Activated CD4-positive, CD25-positive, alpha-beta regulatory T cell (primary cell): ENCODE data around the gene SRPK2.
"Not testable (repeated sequence)": the region's sequence is repeated elsewhere in the genome, so short reads cannot be mapped to it uniquely, and the experiment has no call there.

Source experiments
- DNase-seq, 4 experiments: peaks; one replicate each; lab custom pipeline; 2025; lab: John Stamatoyannopoulos, UW

SRPK2 gene

GRCh38 chr7:105224884-105225651 is 163.7 kb downstream of the SRPK2 start:
- DNase-seq, result no peak

- DNase-seq, result no peak
Measured at GRCh38 chr7:105222953-105223352, 165.8 kb downstream of the SRPK2 start.

- DNase-seq, result no peak
Measured at GRCh38 chr7:105219771-105220160, 169.0 kb downstream of the SRPK2 start.

- no peak for DNase-seq
Measured at GRCh38 chr7:105218939-105219770, 169.6 kb downstream of the SRPK2 start.

- no peak for DNase-seq
Measured at GRCh38 chr7:105218215-105218614, 170.5 kb downstream of the SRPK2 start.

GRCh38 chr7:105216786-105217185 is 171.9 kb downstream of the SRPK2 start:
- no peak for DNase-seq

- no peak for DNase-seq
Measured at GRCh38 chr7:105215821-105216220, 172.9 kb downstream of the SRPK2 start.

- no peak for DNase-seq
Measured at GRCh38 chr7:105215182-105215581, 173.5 kb downstream of the SRPK2 start.

GRCh38 chr7:105213611-105214010 is 175.1 kb downstream of the SRPK2 start:
- DNase-seq, result no peak

- DNase-seq, result no peak
Measured at GRCh38 chr7:105212212-105212611, 176.5 kb downstream of the SRPK2 start.

GRCh38 chr7:105210721-105211205 is 178.0 kb downstream of the SRPK2 start:
- no peak for DNase-seq

GRCh38 chr7:105209870-105210269 is 178.9 kb downstream of the SRPK2 start:
- no peak for DNase-seq

GRCh38 chr7:105209433-105209832 is 179.3 kb downstream of the SRPK2 start:
- DNase-seq, result no peak

GRCh38 chr7:105206985-105207384 is 181.7 kb downstream of the SRPK2 start:
- DNase-seq, result no peak

GRCh38 chr7:105205592-105206237 is 183.0 kb downstream of the SRPK2 start:
- DNase-seq, result no peak

- no peak for DNase-seq
Measured at GRCh38 chr7:105204953-105205352, 183.8 kb downstream of the SRPK2 start.

- no peak for DNase-seq
Measured at GRCh38 chr7:105204520-105204919, 184.2 kb downstream of the SRPK2 start.

- no peak for DNase-seq
Measured at GRCh38 chr7:105202616-105203015, 186.1 kb downstream of the SRPK2 start.

GRCh38 chr7:105199386-105199785 is 189.3 kb downstream of the SRPK2 start:
- no peak for DNase-seq

- no peak for DNase-seq
Measured at GRCh38 chr7:105198223-105198622, 190.5 kb downstream of the SRPK2 start.

- DNase-seq, result no peak
Measured at GRCh38 chr7:105196473-105196872, 192.2 kb downstream of the SRPK2 start.

GRCh38 chr7:105195891-105196290 is 192.8 kb downstream of the SRPK2 start:
- no peak for DNase-seq

GRCh38 chr7:105194959-105195358 is 193.8 kb downstream of the SRPK2 start:
- not testable (repeated sequence) for DNase-seq
